HEK293T (cell line): ENCODE results near the gene BMP2K.

Source experiments
- ARNT ChIP-seq: fragments of 450-650 bp; IDR thresholded peaks from 2 replicates; pipeline ENCODE4 v1.6.1; 2017; ENCODE audit warnings: mild to moderate bottlenecking
- ELF4 ChIP-seq: fragments of 450-650 bp; IDR thresholded peaks from 2 replicates; pipeline ENCODE4 v1.6.1; 2017; ENCODE audit warnings: antibody characterized with exemption
- FOXK2 ChIP-seq: fragments of 450-650 bp; IDR thresholded peaks from 2 replicates; pipeline ENCODE4 v1.6.1; 2016; ENCODE audit warnings: mild to moderate bottlenecking
- SUZ12 ChIP-seq: fragments of 450-650 bp; IDR thresholded peaks from 2 replicates; pipeline ENCODE4 v1.6.1; 2016; ENCODE audit warnings: mild to moderate bottlenecking
- TARDBP ChIP-seq: fragments of 450-650 bp; IDR thresholded peaks from 2 replicates; pipeline ENCODE4 v1.6.1; 2016

DNA sequence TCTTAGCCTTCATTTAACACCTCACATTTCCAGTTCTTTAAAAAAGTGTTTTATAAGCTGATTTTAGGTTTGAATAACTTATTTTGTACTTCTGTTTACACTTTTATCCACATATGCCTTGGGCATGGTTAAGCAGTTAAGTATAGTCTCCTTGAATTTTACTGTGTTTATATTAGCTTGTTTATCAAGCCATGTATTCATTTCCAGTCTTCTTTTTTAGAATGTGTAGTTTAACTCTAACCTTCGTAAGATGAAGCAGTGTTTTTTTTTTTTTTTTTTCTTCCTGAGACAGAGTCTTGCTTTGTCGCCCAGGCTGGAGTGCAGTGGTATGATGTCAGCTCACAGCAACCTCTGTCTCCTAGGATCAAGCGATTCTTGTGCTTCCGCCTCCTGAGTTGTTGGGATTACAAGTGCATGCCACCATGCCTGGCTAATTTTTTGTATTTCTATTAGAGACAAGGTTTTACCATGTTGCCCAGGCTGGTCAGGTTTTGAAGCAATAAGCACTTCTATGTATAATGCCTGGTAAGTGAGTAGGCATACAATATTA lies 42.5 kb downstream of the BMP2K start:
- TF ChIP-seq SUZ12 (no peak), ELF4 (no peak), ARNT (no peak), FOXK2 (no peak), TARDBP (no peak)
